ENCODE data around the gene SLC16A12.
A peak's percentile ranks its signal among the peaks of the same experiment; 100 is the strongest.
"Not testable (repeated sequence)": the region's sequence is repeated elsewhere in the genome, so short reads cannot be mapped to it uniquely, and the experiment has no call there.

SLC16A12 gene

GRCh38 chr10:89425000-89425399 lies 110.4 kb downstream of the SLC16A12 start:
- FAIRE-seq (no peak), DNase-seq (ENCODE audit: low spot score) (no peak)

- no peak for FAIRE-seq
Observed at GRCh38 chr10:89421018-89421476, 114.3 kb downstream of the SLC16A12 start.

GRCh38 chr10:89419548-89419947 lies 115.8 kb downstream of the SLC16A12 start:
- no peak for DNase-seq (ENCODE audit: low spot score)
- FAIRE-seq = no peak

More at GRCh38 chr10:89421018-89421476, 114.3 kb downstream of the SLC16A12 start:
- DNase-seq (ENCODE audit: low spot score) = no peak

DNA sequence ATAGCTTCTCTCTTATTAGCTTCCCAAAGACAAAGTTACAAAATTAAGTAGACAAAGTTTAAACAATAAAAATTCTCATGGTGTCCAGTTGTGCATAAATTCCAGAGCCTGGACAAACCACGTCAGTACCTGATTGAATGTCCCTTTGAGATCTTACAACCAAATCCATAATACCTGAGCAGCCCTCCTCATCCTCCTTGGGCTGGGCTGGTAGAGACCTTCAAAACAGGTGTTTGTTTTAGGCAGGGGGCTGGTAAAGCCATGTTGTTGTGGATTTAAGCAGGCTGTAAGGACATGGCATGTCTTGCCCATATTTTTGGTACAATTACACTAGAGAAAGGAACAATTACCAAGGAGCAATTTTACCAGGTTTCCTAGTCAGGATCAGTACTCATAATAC lies 118.9 kb downstream of the SLC16A12 start:
- FAIRE-seq = no peak

GRCh38 chr10:89414879-89415821 lies 120.2 kb downstream of the SLC16A12 start:
- peak; percentile 42 for DNase-seq (ENCODE audit: low spot score)
- no peak for FAIRE-seq

More for the DNA sequence above, 118.9 kb downstream of the SLC16A12 start:
- no peak for DNase-seq (ENCODE audit: low spot score)

DNA sequence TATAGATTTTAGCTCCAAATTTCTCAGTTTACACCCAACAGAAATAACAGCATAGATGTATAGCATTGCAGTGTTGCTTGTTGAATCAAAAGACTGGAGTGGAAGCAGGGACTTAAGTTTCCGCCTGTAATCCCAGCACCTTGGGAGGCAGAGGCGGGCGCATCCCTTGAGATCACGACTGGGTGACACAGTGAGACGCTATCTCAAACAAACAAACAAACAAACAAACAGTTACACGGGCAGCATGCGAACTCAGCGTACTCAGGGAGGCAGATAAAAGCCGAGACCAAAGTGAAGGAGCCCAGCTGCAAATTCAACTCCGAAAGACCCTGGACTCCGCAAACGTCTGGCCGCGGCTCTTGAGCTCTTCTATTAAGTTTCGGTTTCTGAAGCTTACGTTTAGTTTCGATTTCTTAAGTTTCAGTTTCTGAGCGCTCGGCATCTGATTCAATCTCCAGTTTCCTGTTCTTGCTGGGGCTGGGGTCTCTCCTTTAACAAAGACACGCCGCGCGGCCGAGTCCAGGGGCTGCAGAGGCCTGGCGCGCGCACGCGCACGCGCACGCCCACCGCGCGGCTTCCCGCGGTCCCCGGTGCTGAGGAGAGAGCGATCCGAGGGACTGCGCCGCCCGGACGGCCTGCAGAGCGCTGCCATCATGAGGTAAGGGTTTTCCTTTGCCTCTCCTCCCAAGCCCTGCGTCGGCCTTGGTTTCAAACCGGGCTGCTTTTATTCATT lies 121.1 kb downstream of the SLC16A12 start, which contains the start of gene IFIT5:
IFIT5 (plus strand) TSS at position 423 of the 733 bp plus-strand sequence; CDS start at position 654, 231 bp downstream.
- FAIRE-seq (no peak), DNase-seq (ENCODE audit: low spot score) (peak; percentile 73)

DNA sequence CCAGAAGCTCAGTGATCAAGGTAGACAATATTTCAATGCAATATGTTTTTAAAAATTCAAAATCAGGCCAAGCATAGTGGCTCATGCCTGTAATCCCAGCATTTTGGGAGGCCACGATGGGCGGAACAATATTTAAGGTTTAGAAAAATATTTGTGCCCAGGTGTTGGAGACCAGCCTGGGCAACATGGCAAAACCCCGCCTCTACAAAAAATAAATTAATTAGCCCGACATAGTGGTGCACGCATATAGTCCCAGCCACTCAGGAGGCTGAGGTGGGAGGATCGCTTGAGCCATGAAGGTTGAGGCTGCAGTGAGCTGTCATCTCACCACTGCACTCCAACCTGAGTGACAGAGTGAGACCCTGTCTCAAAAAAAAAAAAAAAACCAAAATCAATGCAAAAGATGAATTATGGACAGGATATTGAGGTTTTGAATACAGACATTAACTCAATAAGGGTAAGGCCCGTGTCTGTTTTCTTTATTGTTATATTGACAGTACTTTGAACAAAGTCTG lies 121.9 kb downstream of the SLC16A12 start:
- FAIRE-seq = no peak
- DNase-seq (ENCODE audit: low spot score) = no peak

DNA sequence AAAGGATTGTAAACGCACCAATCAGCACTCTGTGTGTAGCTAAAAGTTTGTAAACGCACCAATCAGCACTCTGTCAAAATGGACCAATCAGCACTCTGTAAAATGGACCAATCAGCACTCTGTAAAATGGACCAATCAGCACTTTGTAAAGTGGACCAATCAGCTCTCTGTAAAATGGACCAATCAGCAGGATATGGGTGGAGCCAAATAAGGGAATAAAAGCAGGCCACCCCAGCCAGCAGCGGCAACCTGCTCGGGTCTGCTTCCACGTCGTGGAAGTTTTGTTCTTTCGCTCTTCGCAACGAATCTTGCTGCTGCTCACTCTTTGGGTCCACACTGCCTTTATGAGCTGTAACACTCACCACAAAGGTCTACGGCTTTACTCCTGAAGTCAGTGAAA lies 123.1 kb downstream of the SLC16A12 start:
- FAIRE-seq; DNase-seq (ENCODE audit: low spot score): not testable (repeated sequence)

GRCh38 chr10:89411135-89411534 lies 124.3 kb downstream of the SLC16A12 start:
- not testable (repeated sequence) for FAIRE-seq; DNase-seq (ENCODE audit: low spot score)

DNA sequence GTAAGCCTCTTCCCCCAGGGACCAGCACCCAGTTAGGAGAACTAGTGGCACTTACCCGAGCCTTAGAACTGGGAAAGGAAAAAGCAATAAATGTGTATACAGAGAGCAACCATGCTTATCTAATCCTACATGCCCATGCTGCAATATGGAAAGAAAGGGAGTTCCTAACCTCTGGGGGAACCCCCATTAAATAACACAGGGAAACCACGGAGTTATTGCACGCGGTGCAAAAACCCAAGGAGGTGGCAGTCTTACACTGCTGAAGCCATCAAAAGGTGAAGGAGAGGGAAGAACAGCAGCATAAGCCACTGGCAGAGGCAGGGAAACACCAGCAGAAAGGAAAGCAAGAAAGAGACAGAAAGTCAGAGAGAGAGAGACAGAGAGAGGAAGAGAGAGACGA lies 124.8 kb downstream of the SLC16A12 start:
- not testable (repeated sequence) for DNase-seq (ENCODE audit: low spot score); FAIRE-seq

DNA sequence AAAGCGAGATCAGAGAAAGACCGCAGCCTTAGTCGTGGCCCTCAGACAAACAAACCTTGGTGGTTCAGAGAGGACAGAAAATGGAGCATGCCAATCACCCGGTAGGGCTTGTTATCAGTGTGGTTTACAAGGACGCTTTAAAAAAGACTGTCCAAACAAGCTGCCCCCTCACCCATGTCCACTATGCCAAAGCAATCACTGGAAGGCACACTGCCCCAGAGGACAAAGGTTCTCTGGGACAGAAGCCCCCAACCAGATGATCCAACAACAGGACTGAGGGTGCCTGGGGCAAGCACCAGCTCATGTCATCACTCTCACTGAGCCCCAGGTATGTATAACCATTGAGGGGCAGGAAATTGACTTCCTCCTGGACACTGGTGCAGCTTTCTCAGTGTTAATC lies 126.1 kb downstream of the SLC16A12 start:
- not testable (repeated sequence) for DNase-seq (ENCODE audit: low spot score); FAIRE-seq

- DNase-seq (ENCODE audit: low spot score); FAIRE-seq: not testable (repeated sequence)
Observed at GRCh38 chr10:89407792-89408191, 127.6 kb downstream of the SLC16A12 start.

- DNase-seq (ENCODE audit: low spot score); FAIRE-seq: not testable (repeated sequence)
Observed at GRCh38 chr10:89406178-89406577, 129.2 kb downstream of the SLC16A12 start.

GRCh38 chr10:89404104-89405047 lies 131.0 kb downstream of the SLC16A12 start:
- FAIRE-seq = no peak
- no peak for DNase-seq (ENCODE audit: low spot score)

DNA sequence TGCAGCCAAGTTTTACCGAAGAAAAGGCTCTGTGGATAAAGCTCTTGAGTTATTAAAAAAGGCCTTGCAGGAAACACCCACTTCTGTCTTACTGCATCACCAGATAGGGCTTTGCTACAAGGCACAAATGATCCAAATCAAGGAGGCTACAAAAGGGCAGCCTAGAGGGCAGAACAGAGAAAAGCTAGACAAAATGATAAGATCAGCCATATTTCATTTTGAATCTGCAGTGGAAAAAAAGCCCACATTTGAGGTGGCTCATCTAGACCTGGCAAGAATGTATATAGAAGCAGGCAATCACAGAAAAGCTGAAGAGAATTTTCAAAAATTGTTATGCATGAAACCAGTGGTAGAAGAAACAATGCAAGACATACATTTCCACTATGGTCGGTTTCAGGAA lies 132.4 kb downstream of the SLC16A12 start:
- FAIRE-seq (no peak), DNase-seq (ENCODE audit: low spot score) (no peak)

GRCh38 chr10:89399956-89400355 lies 135.4 kb downstream of the SLC16A12 start:
- FAIRE-seq (no peak), DNase-seq (ENCODE audit: low spot score) (no peak)

GRCh38 chr10:89398003-89398749 lies 137.2 kb downstream of the SLC16A12 start:
- FAIRE-seq (no peak), DNase-seq (ENCODE audit: low spot score) (no peak)

DNA sequence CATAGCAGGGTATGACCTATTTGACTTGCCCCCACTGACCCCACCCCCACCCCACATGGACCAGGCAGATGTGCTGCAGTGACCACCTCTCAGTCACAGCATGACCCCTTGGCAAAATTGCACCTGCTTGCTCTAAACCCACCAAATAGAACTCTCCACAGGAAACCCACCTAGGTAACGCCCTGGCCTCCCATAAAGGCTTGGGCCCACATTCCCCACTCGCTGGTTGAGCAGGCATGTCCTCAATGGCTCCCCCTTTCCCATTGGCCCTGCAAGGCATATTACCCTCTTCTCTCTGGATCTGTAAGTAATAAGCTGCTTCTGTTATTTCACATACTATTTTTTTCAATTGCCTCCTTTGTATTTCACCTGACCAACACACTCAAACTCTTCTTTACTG lies 140.3 kb downstream of the SLC16A12 start:
- DNase-seq (ENCODE audit: low spot score) (no peak), FAIRE-seq (no peak)

- DNase-seq (ENCODE audit: low spot score) = no peak
- no peak for FAIRE-seq
Observed at GRCh38 chr10:89393898-89394297, 141.5 kb downstream of the SLC16A12 start.

- FAIRE-seq = no peak
- DNase-seq (ENCODE audit: low spot score) = no peak
Observed at GRCh38 chr10:89392974-89393373, 142.4 kb downstream of the SLC16A12 start.
